Measurements from ENCODE around the gene PRPF8.

Gene PRPF8

DNA sequence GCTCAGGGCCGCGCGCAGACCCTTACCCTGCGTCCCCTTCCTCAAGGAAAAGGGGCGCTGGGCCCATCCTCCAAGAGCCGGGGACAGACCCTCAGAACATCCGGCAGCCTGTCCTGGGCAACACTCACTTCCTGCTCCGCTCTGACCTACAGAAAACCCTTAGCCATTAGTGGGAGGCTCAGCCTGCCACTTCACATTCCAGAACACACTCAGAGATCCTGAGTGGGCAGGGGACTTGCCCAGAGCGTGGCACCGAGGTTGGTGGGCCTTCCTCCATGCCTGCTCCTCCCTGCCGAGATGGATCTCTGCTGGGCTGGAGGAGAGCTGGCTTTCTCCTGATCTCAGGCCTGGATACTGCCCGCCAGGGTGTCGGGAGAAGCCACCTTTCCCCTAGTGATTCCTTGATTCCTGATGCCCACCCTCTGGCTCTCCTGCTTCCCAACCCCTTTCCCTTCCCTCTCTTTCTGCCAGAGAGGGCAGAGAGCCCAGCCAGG lies 40.6 kb downstream of the PRPF8 start:
- no peak for DNase-seq

DNA sequence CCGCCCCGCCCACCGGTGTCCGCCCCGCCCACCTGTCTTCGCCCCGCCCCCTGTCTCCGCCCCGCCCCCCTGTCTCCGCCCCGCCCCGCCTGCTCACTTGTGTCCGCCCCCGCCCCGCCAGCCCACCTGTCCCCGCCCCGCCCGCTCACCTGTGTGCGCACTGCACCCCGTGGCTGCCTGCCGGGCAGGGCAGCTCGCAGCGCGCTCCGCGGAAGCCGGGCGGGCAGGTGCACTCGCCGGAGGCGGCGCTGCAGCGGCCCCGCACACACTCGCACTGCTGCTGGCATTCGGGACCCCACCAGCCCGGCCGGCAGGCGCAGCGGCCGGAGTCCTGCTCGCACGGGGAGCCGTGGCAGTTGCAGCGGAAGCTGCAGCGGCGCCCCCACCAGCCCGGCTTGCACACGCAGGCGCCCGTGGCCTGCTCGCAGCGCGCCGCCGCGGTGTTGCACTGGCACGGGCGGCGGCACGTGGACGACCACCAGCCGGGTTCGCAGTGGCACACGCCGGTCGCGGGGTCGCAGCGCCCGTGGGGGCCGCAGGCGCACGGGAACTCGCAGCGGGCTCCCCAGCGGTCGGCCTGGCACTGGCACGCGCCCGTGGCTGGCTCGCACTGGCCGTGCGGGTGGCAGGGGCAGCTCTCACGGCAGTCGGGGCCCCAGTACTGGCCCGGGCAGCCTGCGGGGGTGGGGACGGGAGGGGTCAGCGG lies 41.2 kb downstream of the PRPF8 start:
- peak; percentile 90 for DNase-seq

DNA sequence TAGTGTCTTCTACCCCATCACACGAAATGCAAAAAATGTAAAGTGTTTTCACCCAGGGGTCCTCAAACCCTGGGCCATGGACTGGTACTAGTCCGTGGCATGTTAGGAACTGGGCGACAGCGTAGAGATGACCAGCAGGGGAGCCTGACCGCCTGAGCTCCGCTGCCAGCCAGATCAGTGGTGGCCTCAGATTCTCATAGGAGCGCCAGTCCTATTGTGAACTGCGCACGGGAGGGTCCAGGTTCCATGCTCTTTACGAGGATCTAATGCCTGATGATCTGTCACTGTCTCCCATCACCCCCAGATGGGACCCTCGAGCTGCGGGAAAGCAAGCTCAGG lies 43.6 kb downstream of the PRPF8 start:
- no peak for DNase-seq

DNA sequence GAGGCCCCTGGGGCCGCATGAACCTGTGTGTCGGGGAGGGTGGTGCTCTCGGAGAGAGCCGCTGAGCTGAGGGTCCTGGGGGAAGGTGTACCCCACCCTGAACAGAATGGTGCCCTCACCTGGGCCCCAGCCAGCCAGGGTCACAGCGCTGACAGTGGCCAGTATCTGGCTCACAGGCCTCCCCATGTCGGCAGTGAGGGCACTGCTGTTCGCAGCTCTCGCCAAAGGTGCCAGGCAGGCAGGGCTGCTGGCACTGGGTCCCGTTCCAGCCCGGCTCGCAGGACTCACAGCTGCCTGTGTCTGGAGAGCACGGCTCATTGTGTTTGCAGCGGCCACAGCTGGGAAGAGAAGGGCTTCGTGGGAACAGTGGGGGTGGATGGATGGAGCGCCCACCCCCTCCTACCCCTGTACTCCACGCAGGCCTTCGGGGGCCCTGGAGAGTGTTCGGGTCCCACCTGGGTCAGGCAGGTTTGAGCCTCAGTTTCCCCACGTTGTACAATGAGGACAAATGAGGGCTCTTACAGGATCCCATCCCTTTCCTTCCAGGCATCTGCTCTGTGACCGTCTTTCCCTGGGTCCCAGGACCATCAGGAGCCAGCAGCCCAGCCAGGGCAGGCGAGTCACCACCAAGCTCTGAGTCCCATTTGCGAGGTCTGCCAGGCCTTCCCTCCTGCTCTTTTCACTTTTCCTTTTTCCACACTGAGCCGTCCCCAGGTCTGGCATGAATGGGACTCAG lies 44.2 kb downstream of the PRPF8 start:
- DNase-seq = no peak

DNA sequence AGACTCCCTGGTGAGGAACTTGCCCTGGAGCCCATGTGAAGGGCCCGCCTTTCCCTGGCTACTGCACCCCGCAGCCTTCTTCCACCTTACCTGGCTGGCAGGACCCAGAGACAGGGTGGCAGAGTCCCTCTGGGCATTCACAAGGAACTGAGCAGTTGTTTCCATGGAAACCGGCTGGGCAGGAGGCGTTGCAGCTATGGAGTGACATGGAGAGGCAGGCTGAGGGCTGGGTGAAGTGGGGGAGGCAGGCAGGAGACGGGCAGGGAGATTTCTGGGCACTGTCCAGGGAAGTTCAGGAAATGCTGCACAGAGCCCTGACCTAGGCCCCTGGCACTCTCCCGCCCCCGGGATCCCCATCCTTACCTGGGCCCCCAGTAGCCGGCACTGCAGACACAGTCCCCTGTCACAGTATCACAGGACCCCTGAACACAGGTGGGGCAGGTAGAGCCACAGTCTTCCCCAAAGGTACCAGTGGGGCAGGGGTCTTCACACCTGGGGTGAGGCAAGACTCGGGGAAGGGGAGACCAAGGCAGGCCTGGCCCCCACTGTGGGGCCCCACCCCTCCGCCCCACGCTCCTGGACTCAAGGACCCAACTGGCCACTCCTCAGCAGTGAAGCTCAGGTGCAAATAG lies 45.0 kb downstream of the PRPF8 start:
- DNase-seq = peak; percentile 68

DNA sequence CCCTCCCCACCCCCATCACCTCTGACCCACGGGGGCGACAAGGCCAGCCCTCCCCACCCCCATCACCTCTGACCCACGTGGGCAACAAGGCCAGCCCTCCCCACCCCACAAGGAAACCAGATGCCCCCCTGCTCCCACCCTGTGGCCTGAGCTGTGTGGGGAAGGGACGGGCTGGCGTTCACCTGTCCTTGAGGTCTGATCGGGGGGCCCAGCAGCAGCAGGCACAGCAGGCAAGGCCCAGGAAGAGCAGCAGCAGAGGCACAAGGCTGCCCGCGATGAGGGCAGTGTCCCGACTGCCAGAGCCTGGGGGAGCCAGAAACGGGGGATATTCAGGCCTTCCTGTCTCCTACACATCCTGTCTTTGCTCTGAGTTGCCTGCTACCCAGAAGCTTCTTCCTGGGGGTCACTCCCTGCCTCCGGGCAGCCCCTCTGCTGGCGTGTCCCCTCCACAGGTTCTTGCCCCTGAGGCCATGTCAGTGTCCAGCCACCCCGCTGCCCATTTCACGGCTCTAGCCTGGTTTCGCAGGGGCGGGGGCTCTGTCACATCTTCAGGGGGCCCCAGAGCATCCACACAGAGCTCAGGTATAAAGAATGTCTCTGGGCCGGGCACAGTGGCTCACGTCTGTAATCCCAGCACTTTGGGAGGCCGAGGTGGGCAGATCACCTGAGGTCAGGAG lies 45.9 kb downstream of the PRPF8 start:
- DNase-seq = no peak

DNA sequence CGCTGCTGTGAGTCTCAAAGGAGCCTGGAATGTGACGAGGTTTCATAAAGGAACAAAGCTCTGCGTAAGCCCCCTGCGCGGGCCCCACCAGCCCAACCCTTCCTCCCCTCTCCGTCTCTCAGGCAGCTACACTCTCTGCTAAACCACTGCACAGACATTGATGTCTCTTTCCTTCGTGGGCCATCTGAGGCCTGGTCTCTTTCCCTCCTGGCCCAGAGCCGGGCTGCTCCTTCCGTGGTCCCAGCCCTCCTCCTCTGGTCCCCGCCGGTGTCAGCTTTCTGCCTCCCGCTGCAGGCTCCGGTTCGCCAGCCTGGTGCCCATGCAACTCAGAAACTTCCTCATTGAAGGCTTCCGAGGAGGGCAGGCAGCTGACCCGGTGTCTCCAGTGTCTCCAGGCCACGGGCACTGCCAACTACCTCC lies 46.5 kb downstream of the PRPF8 start:
- no peak for DNase-seq

DNA sequence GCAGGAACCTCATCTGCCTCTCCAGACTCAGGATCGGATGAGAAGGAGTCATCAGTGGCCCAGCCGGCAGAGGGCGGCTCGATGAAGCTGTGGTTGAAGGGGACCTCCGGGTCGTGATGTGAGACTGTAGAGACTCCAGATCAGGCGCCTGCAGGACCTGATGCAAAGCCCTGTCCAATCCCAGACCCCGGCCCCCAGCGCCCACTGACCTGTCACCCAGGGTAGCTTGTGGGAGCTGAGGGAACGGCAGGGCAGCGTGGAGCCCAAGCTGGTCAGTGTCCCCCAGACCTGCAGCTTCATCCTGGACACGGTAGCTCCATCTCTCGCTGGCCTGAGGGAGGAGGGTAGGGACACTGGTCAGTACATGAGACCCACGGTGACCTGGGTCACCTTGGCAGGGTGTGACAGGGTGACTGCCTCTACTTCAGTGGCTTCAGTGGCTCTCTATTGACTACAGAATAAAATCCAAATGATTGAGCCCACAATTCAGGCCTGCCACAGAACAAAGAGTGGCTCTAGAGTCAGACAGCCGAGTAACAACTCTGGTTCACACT lies 47.9 kb downstream of the PRPF8 start:
- DNase-seq = no peak

DNA sequence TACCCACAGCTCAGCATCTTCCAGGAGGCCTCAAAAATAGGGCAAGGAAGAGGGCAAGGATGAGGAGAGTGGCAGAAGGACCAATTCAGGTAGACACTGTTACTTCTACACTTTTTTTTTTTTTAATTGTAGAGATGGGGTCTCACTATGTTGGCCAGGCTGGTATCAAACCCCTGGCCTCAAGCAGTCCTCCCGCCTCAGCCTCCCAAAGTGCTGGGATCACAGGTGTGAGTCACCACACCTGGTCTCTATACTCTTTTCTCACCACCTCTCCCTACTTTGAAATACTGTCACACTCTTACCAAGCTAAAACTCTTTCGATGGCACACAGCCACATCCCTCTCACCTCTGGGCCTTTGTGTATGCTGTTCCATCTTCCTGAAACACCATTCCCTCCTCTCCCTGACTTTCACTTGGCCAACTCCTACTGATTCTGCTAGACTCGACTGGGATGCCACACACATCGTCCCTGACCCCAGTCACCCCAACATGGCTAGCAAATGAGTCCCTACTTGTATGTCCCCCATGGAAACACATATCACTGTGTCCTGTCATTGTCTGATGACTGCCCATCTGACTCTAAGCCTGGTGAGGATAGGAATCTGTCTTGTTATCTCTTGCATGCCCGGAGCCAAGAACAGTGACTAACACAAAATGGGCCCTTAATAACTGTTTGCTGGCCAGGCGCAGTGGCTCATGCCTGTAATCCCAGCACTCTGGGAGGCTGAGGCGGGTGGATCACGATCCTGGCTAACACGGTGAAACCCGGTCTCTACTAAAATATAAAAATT lies 48.8 kb downstream of the PRPF8 start:
- no peak for DNase-seq

DNA sequence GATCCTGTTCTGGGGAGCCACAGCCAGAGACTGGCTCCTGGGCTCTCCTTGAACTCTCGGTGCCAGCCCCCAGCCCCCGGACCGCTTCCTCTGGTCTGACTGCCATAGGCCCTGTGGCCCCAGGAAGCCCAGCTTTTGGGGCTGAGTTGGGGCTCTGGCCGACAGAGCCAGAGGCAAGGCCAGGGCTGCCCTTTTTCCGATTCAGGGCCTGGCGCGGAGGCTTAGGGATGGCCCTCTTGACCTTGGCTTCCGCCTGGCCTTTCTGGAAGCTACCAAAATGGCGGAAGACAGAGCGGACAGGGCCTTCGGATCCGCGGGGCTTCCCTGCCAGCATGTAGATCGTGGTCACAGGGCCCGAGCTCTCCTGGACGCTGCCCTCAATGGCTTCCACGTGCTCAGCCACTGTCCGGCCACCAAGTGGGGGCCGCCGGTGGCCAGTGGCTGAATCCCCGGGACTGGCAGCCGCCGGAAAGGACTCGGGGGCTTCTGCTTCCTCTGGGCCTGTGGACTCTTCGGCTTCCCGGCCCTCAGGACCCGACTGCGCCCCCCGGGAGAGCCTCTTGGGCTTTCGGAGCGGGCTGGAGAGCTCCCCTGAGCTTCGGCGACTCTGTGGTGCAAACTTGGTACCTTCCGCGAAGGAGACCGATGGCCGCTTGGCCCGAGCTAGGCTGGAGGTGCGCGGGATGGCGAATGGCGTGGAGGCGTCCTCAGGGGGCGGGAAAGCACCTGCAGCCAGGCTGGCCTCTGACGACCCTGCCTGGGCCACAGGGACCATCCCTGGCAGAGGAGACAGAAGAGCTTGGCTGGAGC lies 49.6 kb downstream of the PRPF8 start:
- DNase-seq = no peak

DNA sequence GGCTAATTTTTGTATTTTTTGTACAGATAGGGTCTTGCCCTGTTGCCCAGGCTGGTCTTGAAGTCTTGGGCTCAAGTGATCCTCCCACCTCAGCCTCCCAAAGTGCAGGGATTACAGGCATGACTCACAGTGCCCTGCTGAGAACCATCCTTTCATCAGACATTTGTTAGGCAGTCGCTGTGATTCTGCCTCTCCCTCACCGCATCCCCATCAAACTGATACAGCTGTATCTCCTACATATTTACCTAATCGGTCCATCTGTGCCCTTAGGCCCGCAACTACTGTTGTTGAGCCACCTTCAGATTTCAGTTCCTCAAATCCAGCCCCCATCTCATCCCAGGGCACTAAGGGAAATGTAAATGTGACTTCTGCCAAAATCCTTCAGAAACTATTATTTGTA lies 54.0 kb downstream of the PRPF8 start:
- DNase-seq = peak; percentile 20

DNA sequence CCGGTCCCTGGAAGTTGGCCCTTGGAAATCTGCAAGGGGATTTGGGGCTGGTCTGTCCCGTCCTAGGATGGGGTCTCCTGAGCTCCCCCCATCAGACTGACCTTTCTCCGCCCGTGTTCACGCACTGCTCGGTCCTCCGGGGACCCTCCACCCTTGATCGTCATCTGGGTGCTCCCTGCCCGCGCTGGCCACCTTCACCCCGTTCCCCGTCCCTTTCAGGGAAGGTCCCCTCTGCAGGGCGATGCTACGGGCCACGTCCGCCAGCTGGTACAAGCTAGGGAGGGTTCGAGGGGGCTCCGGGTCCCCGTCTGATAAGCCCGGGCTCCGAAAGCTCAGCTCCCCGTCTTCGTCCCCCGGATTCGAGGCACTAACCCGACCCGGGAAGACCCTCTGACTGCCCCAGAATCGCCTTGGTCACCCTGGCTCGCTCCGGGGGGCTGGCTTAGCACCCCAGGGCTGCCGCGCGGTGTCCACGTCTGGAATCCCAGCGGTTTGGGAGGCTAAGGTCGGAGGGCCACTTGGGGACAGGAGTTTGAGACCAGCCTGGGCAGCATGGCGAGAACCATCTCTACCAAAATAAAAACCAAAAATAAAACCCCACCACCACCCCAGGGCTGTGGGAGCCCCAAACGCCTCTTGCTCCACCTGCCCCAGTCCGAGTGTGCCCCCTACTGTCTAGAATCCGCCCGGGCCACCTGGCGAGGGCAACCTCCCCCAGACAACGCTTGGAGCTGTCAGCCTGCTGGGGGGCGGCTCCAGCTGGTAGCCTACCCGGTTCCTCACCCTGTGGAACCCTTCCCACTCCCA lies 55.0 kb downstream of the PRPF8 start:
- peak; percentile 61 for DNase-seq

DNA sequence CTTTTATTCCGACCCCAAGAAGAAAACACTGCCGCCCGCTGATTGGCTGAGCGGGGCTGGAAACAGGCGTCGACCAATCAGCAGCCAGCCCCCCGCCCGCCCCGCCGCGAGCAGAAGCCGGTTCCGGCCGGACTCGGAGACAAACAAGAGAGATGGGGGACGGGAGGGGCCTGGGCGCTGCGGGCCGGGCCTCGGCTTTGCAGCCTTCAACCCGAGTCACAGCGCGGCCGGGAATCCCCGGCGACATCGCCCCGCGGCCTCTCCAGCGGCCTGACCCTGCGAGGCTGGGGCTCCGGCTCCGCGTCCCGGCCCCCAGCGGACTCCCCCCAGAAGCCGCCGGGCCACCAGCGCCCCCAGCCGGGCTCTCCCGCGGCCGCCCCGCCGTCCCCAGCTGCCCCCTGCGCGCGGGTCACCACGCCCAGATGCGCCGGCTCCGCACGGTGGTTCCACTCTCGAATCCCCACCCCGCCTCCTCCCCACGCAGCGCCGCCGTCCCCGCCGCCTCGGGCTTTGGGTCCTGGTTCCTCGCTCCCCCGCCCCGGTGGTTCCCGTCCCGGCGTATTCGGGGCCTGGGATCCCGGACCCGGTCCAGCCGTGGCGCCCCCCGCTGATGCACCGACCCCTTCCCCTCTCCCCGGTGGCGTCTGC lies 55.7 kb downstream of the PRPF8 start:
- peak; percentile 96 for DNase-seq

DNA sequence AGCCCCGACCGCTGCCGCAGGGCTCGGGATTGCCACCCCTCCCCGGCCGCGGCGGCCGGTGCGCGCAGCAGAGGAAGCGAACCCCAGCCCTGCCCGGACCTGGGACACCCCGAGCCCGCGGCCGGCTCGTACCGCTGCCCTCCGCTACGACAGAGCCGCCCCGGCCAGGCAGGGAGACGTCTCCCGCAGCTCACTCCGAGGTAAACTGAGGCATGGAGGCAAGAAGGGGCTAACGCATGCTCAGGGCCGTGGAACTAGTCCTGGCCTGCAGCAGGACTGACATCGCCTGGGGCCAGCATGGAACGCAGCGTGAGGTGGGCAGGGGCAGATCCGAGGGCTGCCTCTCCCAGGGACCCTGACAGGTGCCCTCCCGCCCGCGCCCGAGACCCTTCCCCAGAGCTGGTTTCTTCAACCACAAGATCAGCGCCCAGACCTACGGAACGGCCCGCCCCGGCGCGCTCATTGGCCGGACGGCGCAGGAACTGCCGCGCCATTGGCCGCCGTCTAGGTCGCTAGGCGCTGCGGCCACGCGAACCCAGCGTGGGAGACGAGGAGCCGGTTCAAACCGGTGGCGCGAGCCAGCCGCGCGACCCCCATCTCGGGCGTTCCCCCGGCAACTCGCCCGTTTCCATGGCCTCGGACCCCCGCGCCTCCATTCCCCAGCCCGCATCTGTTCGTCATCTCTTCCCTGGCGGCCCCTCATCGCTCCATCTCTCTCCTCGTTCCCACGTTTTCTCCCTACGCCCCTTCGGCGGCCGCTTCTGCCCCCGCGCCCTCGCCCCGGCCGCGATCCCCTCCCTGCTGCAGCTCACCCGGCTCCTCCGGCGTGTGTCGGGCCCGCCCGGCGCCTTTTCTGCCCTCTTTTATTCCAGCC lies 56.4 kb downstream of the PRPF8 start, which contains the start of gene SLC43A2:
TSS of gene SLC43A2 (minus strand) at position 853 of the 874 bp plus-strand sequence. CDS start 960 bp downstream, outside the sequence.
- DNase-seq = peak; percentile 93

DNA sequence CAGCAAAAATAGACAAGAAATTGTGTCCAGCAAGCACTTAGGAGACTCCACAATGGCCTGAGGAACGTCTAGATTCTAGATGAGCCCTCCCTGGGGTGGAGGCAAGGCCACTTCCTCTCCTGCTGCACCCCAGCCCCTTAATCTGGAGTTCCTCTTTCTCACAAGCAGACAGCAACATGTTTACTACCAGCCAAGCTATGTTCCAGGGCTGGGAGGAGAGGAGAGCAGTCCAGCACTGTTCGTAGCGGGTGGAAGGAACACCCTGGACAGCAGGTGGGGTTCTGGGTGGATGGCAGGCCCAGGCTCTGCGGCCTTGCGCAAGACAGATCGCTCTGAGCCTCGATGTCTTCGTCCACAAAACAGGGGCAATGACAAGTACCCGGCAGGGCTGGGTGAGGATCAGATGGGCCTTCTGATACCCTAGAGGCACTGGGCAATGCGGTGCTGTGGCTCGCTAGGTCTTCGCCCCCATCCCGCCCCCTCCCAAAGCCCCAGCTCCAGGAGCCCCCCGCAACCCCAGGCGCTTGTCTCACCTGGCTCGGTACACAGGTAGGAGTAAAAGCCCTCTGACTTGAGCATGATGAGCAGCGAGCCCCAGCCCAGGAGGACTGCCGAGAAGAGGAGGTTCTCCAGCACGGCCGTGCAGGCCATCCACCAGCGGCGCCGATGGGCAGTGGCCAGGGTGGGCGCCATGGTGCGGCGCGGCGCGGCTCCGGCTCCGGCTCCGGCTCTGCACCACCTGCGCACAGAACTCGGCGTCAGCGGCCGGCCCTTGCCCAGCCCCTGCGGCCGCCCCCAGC lies 57.3 kb downstream of the PRPF8 start:
- DNase-seq = peak; percentile 37

DNA sequence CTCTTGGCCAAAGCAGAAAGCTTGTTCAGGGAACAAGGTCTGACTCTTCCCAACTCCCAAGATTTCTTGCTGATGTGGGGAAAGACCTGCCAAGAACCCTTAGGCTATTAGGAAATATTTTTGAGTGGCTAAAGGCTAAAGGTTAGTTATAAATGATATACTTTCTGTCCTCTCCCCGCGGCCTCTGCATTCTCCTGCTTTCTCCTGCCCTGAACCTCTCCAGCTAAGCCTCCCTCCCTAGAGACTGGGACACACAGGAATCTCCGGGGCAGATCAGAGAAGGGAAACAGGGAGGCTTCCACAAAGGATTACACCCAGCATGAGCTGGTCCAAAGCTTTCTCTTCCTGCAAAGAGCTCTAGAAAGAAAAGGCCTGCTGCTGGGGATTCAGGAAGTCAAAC lies 58.3 kb downstream of the PRPF8 start:
- no peak for DNase-seq

DNA sequence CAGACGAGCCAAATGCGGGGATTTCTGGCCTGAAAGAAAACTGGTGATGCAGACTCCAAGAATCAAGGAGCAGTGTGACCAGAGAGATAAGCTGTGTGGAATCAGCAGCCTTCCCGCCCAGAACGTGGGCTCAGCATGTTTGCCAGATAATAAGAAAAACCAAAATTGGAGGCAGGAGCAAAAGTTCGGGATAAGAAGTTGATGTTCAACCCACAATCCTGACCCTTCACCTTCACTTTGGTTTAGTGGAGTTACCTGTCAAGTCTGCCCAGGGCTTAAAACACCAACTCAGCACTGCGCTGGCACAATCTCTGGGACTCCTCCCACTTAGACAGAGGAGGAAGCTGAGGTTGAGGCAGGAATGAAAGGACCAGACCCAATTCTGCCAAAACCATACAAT lies 59.1 kb downstream of the PRPF8 start:
- no peak for DNase-seq

DNA sequence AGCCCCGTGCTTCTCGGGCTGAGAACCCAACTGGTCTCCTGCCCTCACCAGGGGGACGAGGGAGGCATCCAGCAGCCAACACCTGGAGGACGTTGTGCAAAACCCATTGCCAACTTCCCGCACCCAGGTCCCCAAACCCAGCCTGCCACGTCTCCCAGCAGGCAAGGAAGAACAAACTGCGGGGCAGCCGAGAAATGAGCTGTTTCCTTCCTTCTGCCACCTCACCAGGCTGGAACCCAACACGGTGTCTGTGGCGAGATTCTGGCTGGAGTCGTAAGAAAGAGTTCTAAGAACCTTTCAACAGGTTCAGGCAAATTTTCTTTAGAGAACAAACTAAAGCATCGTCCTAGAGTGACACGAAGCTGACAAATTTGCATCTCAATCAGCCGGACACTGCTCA lies 59.6 kb downstream of the PRPF8 start:
- no peak for DNase-seq

Measured in NCI-H69 (cell line).